ENCODE results near the gene CCNA1. TPM values are rescaled to one million over a fixed set of nuclear protein-coding genes. Genes with fewer than 3 reads are reported as not detected.

Gene CCNA1
- total RNA-seq, 1 experiment from 2014 or later: not detected

DNA sequence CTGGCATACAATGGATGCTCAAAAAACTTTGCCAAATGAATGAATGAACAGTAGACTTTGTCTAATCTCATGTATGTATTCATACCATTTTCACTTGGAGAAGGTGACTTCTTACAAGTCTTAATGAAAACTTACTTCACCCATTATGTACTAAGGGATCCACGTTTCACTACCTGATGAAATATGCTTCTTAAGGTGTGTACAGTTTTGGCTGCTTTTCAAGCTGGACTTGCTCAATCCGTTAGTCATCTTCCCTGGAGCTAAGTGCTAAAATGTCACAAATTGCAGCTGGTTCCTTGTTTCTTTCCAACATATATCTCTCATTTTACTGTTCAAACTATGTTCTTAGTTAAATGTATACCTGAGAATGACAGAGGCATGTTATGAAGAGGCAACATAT, 4.2 kb upstream of the CCNA1 start:
- intact Hi-C loops (cut with micrococcal nuclease): no loop called here
- ATAC-seq: no peak
- Histone ChIP-seq H3K27ac (ENCODE audit: low read depth, low read length) (no peak overlapping the region), H3K9me2 (ENCODE audit: insufficient read depth) (no peaks in the 10 kb centered on the region), H3K27me3 (ENCODE audit: insufficient read depth, low read length) (no peaks in the 10 kb centered on the region), H2AFZ (ENCODE audit: low read depth, low read length, poor library complexity, severe bottlenecking) (no peak overlapping the region), H3K79me2 (ENCODE audit: insufficient read depth, low read length) (no peaks in the 10 kb centered on the region), H3K4me1 (ENCODE audit: control insufficient read depth in 1 of 2, insufficient read depth in 2 of 2, low read length in 2 of 2) (no peaks in the 10 kb centered on the region), H3K4me3 (replicated peaks in 1 of 2; ENCODE audit: low read depth in 1 of 2, low read length in 2 of 2) (no peak overlapping the region), H3K4me2 (ENCODE audit: low read length) (no peak overlapping the region), H4K20me1 (ENCODE audit: insufficient read depth) (no peaks in the 10 kb centered on the region), H3K9me3 (ENCODE audit: control insufficient read depth in 1 of 2, insufficient read depth in 1 of 2, low read depth in 1 of 2, low read length in 2 of 2) (peaks cover 0 to 10% of the 10 kb centered on the region in 2 experiments; a peak in 1 of 4 replicates), H3K9ac (ENCODE audit: low read length) (no peak overlapping the region), H3K36me3 (ENCODE audit: control insufficient read depth in 1 of 2, insufficient read depth in 2 of 2, low read length in 2 of 2) (no peaks in the 10 kb centered on the region)
- ChIA-PET CTCF (no interaction called here), RAD21 (ENCODE audit: low non-redundant PET in 1 of 2, low total read pairs in 2 of 2, uncharacterized antibody in 2 of 2, unreplicated experiment in 2 of 2) (no interaction called here), POLR2A (no interaction called here)
- TF ChIP-seq JUND (IDR thresholded peaks at IDR 0.05): no peak
- TF ChIP-seq, protein P1, sequence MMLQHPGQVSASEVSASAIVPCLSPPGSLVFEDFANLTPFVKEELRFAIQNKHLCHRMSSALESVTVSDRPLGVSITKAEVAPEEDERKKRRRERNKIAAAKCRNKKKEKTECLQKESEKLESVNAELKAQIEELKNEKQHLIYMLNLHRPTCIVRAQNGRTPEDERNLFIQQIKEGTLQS (IDR thresholded peaks at IDR 0.05): no peak
- no peak for TF ChIP-seq EGR1 (IDR thresholded peaks at IDR 0.05; ENCODE audit: low read depth)
- no peak for TF ChIP-seq SRF (IDR thresholded peaks at IDR 0.05; ENCODE audit: low read depth)
- no peak for TF ChIP-seq YY1 (IDR thresholded peaks at IDR 0.05; ENCODE audit: extremely low read depth, insufficient replicate concordance, low read depth, low read length)
- TF ChIP-seq POLR2AphosphoS5 (IDR thresholded peaks at IDR 0.05; ENCODE audit: low read depth, low read length): no peak
- TF ChIP-seq SIN3A (IDR thresholded peaks at IDR 0.05; ENCODE audit: low read depth): no peak
- no peak for TF ChIP-seq SP1 (IDR thresholded peaks at IDR 0.05; ENCODE audit: low read depth)
- TF ChIP-seq EZH2 (IDR thresholded peaks at IDR 0.05): no peak
- no peak for TF ChIP-seq FOSL1 (IDR thresholded peaks at IDR 0.05; ENCODE audit: low read depth)
- no peak for TF ChIP-seq CBX3 (IDR thresholded peaks at IDR 0.05; ENCODE audit: low read depth)
- TF ChIP-seq, protein P2, sequence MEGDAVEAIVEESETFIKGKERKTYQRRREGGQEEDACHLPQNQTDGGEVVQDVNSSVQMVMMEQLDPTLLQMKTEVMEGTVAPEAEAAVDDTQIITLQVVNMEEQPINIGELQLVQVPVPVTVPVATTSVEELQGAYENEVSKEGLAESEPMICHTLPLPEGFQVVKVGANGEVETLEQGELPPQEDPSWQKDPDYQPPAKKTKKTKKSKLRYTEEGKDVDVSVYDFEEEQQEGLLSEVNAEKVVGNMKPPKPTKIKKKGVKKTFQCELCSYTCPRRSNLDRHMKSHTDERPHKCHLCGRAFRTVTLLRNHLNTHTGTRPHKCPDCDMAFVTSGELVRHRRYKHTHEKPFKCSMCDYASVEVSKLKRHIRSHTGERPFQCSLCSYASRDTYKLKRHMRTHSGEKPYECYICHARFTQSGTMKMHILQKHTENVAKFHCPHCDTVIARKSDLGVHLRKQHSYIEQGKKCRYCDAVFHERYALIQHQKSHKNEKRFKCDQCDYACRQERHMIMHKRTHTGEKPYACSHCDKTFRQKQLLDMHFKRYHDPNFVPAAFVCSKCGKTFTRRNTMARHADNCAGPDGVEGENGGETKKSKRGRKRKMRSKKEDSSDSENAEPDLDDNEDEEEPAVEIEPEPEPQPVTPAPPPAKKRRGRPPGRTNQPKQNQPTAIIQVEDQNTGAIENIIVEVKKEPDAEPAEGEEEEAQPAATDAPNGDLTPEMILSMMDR (IDR thresholded peaks at IDR 0.05 in 2 of 3, conservative IDR thresholded peaks at IDR 0.05 in 1 of 3; ENCODE audit: borderline replicate concordance in 1 of 3, insufficient read depth in 1 of 3, low read depth in 2 of 3, low read length in 2 of 3): no peak
- TF ChIP-seq EZH2phosphoT487 (IDR thresholded peaks at IDR 0.05; ENCODE audit: borderline replicate concordance): no peak
- TF ChIP-seq RAD21 (IDR thresholded peaks at IDR 0.05; ENCODE audit: low read depth): no peak
- TF ChIP-seq CEBPB (IDR thresholded peaks at IDR 0.05; ENCODE audit: low read depth): no peak
- BruUV-seq (replicated peaks): no TSS peak
- DNase-seq (ENCODE audit: low read depth, low spot score): no peak
